SK-N-SH (cell line): Measurements from ENCODE around the gene PSMD7. TPM values are rescaled to one million over a fixed set of nuclear protein-coding genes. Genes with fewer than 3 reads are reported as not detected.

ENCODE experiments used
- CTCF ChIA-PET: fragments of 300-600, 350-600 bp; formaldehyde crosslinking; extraction: SDS; loops from one replicate; lab custom pipeline; 2021; lab: Yijun Ruan, JAX
- POLR2A ChIA-PET: fragments of 350-600 bp; sonication (Branson Sonifier 250); formaldehyde crosslinking; extraction: SDS; loops from one replicate; lab custom pipeline; 2020; ENCODE audit warnings: antibody characterized with exemption, inconsistent platforms; lab: Yijun Ruan, JAX
- DNase-seq: peaks from one replicate; pipeline ENCODE4 v3.0.0; 2012
- H2AFZ ChIP-seq: fragments of 200-600 bp; sonication (generic); 2 replicates; pipeline ENCODE4 v1.8.1; 2016; ENCODE audit warnings: antibody characterized with exemption, mild to moderate bottlenecking, low read depth
- H3F3A ChIP-seq: fragments of 200-600 bp; sonication (generic); replicated peaks from 2 replicates; pipeline ENCODE3; 2016; ENCODE audit warnings: antibody characterized with exemption, mild to moderate bottlenecking; ENCODE audit not compliant: insufficient read depth
- H3K27ac ChIP-seq, 2 experiments: fragments of 200-500 bp in 1 of 2; fragments of 200-600 bp in 1 of 2; sonication (Bioruptor generic) in 1 of 2; sonication (generic), shearing (Covaris generic) in 1 of 2; 2 replicates each; pipeline versions ENCODE4 v1.5.1 to v1.6.1; 2014 to 2016; ENCODE audit warnings: low read depth in 2 of 2, inconsistent platforms in 1 of 2, low read length in 1 of 2, mild to moderate bottlenecking in 1 of 2, mixed read lengths in 1 of 2
- H3K27me3 ChIP-seq: fragments of 200-600 bp; sonication (generic), shearing (Covaris generic); 2 replicates; pipeline ENCODE4 v1.6.1; 2016; ENCODE audit warnings: mixed run types; ENCODE audit not compliant: insufficient read depth
- H3K36me3 ChIP-seq, 2 experiments: fragments of 200-500 bp in 1 of 2; fragments of 200-600 bp in 1 of 2; sonication (Bioruptor generic) in 1 of 2; sonication (generic) in 1 of 2; replicated peaks in 1 of 2; 2 replicates each; pipeline versions ENCODE3 to v1.5.1; 2014 to 2016; ENCODE audit warnings: low read length in 1 of 2, mild to moderate bottlenecking in 1 of 2; ENCODE audit not compliant: insufficient read depth in 2 of 2, control insufficient read depth in 1 of 2
- H3K4me1 ChIP-seq, 2 experiments: fragments of 200-500 bp in 1 of 2; fragments of 200-600 bp in 1 of 2; sonication (Bioruptor generic) in 1 of 2; sonication (generic), shearing (Covaris generic) in 1 of 2; 2 replicates each; pipeline versions ENCODE4 v1.5.1 to v1.6.1; 2014 to 2016; ENCODE audit warnings: low read depth in 1 of 2, low read length in 1 of 2, mixed run types in 1 of 2; ENCODE audit not compliant: insufficient read depth in 2 of 2, control insufficient read depth in 1 of 2
- H3K4me2 ChIP-seq: fragments of 200-600 bp; sonication (generic), shearing (Covaris generic); 2 replicates; pipeline ENCODE4 v1.6.1; 2017; ENCODE audit warnings: mixed run types
- H3K4me3 ChIP-seq, 2 experiments: fragments of 200-500 bp in 1 of 2; fragments of 200-600 bp in 1 of 2; sonication (Bioruptor generic) in 1 of 2; sonication (generic), shearing (Covaris generic) in 1 of 2; 2 replicates each; pipeline versions ENCODE4 v1.5.1 to v1.8.1; 2014 to 2016; ENCODE audit warnings: low read depth in 2 of 2, inconsistent platforms in 1 of 2, low read length in 1 of 2, mild to moderate bottlenecking in 1 of 2, mixed read lengths in 1 of 2, moderate library complexity in 1 of 2
- H3K79me2 ChIP-seq: fragments of 200-600 bp; sonication (generic); 2 replicates; pipeline ENCODE4 v1.8.1; 2017; ENCODE audit warnings: mild to moderate bottlenecking; ENCODE audit not compliant: insufficient read depth
- H3K9ac ChIP-seq: fragments of 200-600 bp; sonication (generic); 2 replicates; pipeline ENCODE4 v1.6.1; 2017; ENCODE audit warnings: mixed run types
- H3K9me2 ChIP-seq: fragments of 200-600 bp; sonication (generic); 2 replicates; pipeline ENCODE4 v1.6.1; 2017; ENCODE audit warnings: mixed run types
- H3K9me3 ChIP-seq: fragments of 200-600 bp; sonication (generic); 2 replicates; pipeline ENCODE4 v1.6.1; 2017; ENCODE audit warnings: mixed run types, mild to moderate bottlenecking, moderate library complexity
- H4K20me1 ChIP-seq: fragments of 200-600 bp; sonication (generic); 2 replicates; pipeline ENCODE4 v1.6.1; 2017; ENCODE audit warnings: mild to moderate bottlenecking, mixed run types; ENCODE audit not compliant: insufficient read depth
- CTCF ChIP-seq: fragments of 200-600 bp; sonication (generic); IDR thresholded peaks from 2 replicates; pipeline ENCODE4 v1.6.1; 2017; ENCODE audit warnings: antibody characterized with exemption, mild to moderate bottlenecking, moderate library complexity
- EZH2phosphoT487 ChIP-seq: fragments of 200-600 bp; sonication (generic); IDR thresholded peaks from 2 replicates; pipeline ENCODE4 v1.6.1; 2017; ENCODE audit warnings: low read depth, mixed run types, mild to moderate bottlenecking, antibody characterized with exemption, moderate library complexity, borderline replicate concordance
- FOSL2 ChIP-seq: IDR thresholded peaks from 2 replicates; pipeline ENCODE4 v1.4.0; 2012; ENCODE audit warnings: low read depth, mild to moderate bottlenecking, moderate library complexity, borderline replicate concordance
- GATA2 ChIP-seq: sonication (generic); formaldehyde crosslinking; IDR thresholded peaks from 2 replicates; pipeline ENCODE4 v1.5.0; 2020; ENCODE audit warnings: mild to moderate bottlenecking, missing genetic modification reagents
- MXI1 ChIP-seq: IDR thresholded peaks from 2 replicates; pipeline ENCODE4 v1.6.1; 2012; ENCODE audit warnings: mild to moderate bottlenecking, low read depth, low read length, improper control_type of control experiment
- NRF1 ChIP-seq: IDR thresholded peaks from 2 replicates; pipeline ENCODE4 v1.6.1; 2012; ENCODE audit warnings: low read depth, mild to moderate bottlenecking, low read length
- RAD21 ChIP-seq: IDR thresholded peaks from 2 replicates; pipeline ENCODE4 v1.6.1; 2012; ENCODE audit warnings: mild to moderate bottlenecking, low read length
- RCOR1 ChIP-seq: fragments of 150-350 bp; IDR thresholded peaks from 2 replicates; pipeline ENCODE4 v1.6.1; 2017; ENCODE audit warnings: antibody characterized with exemption, low read length
- RFX5 ChIP-seq: IDR thresholded peaks from 2 replicates; pipeline ENCODE4 v1.6.1; 2012; ENCODE audit warnings: mild to moderate bottlenecking, improper control_type of control experiment, low read length
- RXRA ChIP-seq: IDR thresholded peaks from 2 replicates; pipeline ENCODE4 v1.4.0; 2012; ENCODE audit warnings: low read depth, mild to moderate bottlenecking, borderline replicate concordance
- SIN3A ChIP-seq: IDR thresholded peaks from 2 replicates; pipeline ENCODE4 v1.6.1; 2012; ENCODE audit warnings: low read depth, mild to moderate bottlenecking, low read length, moderate library complexity, borderline replicate concordance
- TCF12 ChIP-seq: IDR thresholded peaks from 2 replicates; pipeline ENCODE4 v1.4.0; 2012
- TEAD4 ChIP-seq: IDR thresholded peaks from 2 replicates; pipeline ENCODE4 v1.4.0; 2012; ENCODE audit warnings: mild to moderate bottlenecking, borderline replicate concordance; ENCODE audit not compliant: insufficient read depth
- USF1 ChIP-seq: IDR thresholded peaks from 2 replicates; pipeline ENCODE4 v1.4.0; 2012; ENCODE audit warnings: low read depth, borderline replicate concordance
- YY1 ChIP-seq: IDR thresholded peaks from 2 replicates; pipeline ENCODE4 v1.4.0; 2012; ENCODE audit warnings: low read depth, mild to moderate bottlenecking
- ZBTB33 ChIP-seq: IDR thresholded peaks from 2 replicates; pipeline ENCODE4 v1.4.0; 2012; ENCODE audit warnings: low read depth, borderline replicate concordance
- WGBS: methylation state at CpG from one replicate; pipeline ENCODE4 v1.1.6; 2017; ENCODE audit warnings: low lambda C conversion rate; 5-methylcytosine and 5-hydroxymethylcytosine counted together
- polyA plus RNA-seq, 3 experiments: library from polyadenylated mRNA; depleted of rRNA; stranded (reverse); fragments of >200 nt; gene quantifications; 2 replicates each; pipeline ENCODE4 v1.2.3, GENCODE V29; 2012
- TF ChIP-seq, protein P1 (sequence below): fragments of 150-350 bp; IDR thresholded peaks from 2 replicates; pipeline ENCODE4 v1.6.1; 2017; ENCODE audit warnings: antibody characterized with exemption, low read length, low read depth, borderline replicate concordance

PSMD7 gene
- polyA plus RNA-seq, 1 of the 3 experiments (the other 2 are of a cell fraction): 142 TPM

GRCh38 chr16:74307383-74307782 is 10.8 kb downstream of the PSMD7 start:
- Histone ChIP-seq H3K4me3 (no peak overlapping the region), H3K9ac (no peak overlapping the region), H4K20me1 (no peaks in the 10 kb centered on the region), H3K9me2 (no peaks in the 10 kb centered on the region), H3K4me1 (no peaks in the 10 kb centered on the region), H3K36me3 (peaks cover 47 to 49% of the 10 kb centered on the region in 2 experiments), H3K27me3 (no peaks in the 10 kb centered on the region), H3K27ac (no peak overlapping the region), H2AFZ (no peak overlapping the region), H3K4me2 (no peak overlapping the region), H3K79me2 (no peaks in the 10 kb centered on the region), H3K9me3 (no peaks in the 10 kb centered on the region), H3F3A (peaks cover 25% of the 10 kb centered on the region)
- TF ChIP-seq EZH2phosphoT487 (no peak), GATA2 (CRISPR knock-in tag) (no peak), FOSL2 (no peak), RXRA (no peak), TEAD4 (no peak), RCOR1 (no peak), RAD21 (no peak), SIN3A (no peak), YY1 (no peak), TCF12 (no peak), CTCF (no peak), RFX5 (no peak), NRF1 (no peak), MXI1 (no peak), USF1 (no peak), ZBTB33 (no peak)
- TF ChIP-seq, protein P1, sequence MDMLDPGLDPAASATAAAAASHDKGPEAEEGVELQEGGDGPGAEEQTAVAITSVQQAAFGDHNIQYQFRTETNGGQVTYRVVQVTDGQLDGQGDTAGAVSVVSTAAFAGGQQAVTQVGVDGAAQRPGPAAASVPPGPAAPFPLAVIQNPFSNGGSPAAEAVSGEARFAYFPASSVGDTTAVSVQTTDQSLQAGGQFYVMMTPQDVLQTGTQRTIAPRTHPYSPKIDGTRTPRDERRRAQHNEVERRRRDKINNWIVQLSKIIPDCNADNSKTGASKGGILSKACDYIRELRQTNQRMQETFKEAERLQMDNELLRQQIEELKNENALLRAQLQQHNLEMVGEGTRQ: no peak
- ChIA-PET POLR2A (interaction anchor here (2.1 kb wide), 1 partner anchor 10 kb away, joined by 8 read pairs; the partner anchor contains the start of gene PSMD7), CTCF (interaction anchor here (1.4 kb wide), 1 partner anchor 9 kb away, joined by 5 read pairs; no protein-coding TSS in a partner anchor)
- WGBS: 99% methylated on average over 6 of the region's 6 CpGs
- DNase-seq: no peak
